Neural crest cell (in vitro differentiated cells): ENCODE measurements around the gene SLC44A4. TPM values are rescaled to one million over a fixed set of nuclear protein-coding genes. Genes with fewer than 3 reads are reported as not detected.

Experiments
- DNase-seq: peaks from one replicate; pipeline ENCODE4 v3.0.0; 2021; ENCODE audit warnings: low read depth, mixed read lengths, low spot score
- H3K27ac Mint-ChIP-seq: one replicate; pipeline ENCODE4 v1.8.0; 2021; ENCODE audit warnings: mild to moderate bottlenecking, mixed read lengths; ENCODE audit not compliant: unreplicated experiment
- H3K27me3 Mint-ChIP-seq: 2 replicates; pipeline ENCODE4 v1.8.0; 2021; ENCODE audit warnings: low read depth, mild to moderate bottlenecking, mixed read lengths
- H3K36me3 Mint-ChIP-seq: 2 replicates; pipeline ENCODE4 v1.8.0; 2021; ENCODE audit warnings: low read depth, mild to moderate bottlenecking, mixed read lengths
- H3K4me1 Mint-ChIP-seq: 2 replicates; pipeline ENCODE4 v1.8.0; 2021; ENCODE audit warnings: mixed read lengths
- H3K4me3 Mint-ChIP-seq: one replicate; pipeline ENCODE4 v1.8.0; 2021; ENCODE audit warnings: mild to moderate bottlenecking, mixed read lengths
- H3K9me3 Mint-ChIP-seq: 2 replicates; pipeline ENCODE4 v1.8.0; 2021; ENCODE audit warnings: mixed read lengths
- total RNA-seq: library from RNA; stranded (reverse); gene quantifications from 2 replicates; pipeline ENCODE4 v1.2.1, GENCODE V29; 2021
- TF ChIP-seq, protein P1 (sequence below): fragments of 200-600 bp; sonication (generic); conservative IDR thresholded peaks from 2 replicates; pipeline ENCODE4 v1.5.0; 2021; ENCODE audit warnings: antibody characterized with exemption, mild to moderate bottlenecking

The SLC44A4 gene
- total RNA-seq, 1 donor from 2014 or later, result 0.84 TPM

GRCh38 chr6:31886541-31886991 is 7.8 kb upstream of the SLC44A4 start:
- Mint-ChIP-seq H3K4me1 (peaks cover 6% of the 10 kb centered on the region), H3K36me3 (peaks cover 22% of the 10 kb centered on the region), H3K27ac (no peak overlapping the region), H3K27me3 (no peaks in the 10 kb centered on the region), H3K9me3 (no peaks in the 10 kb centered on the region), H3K4me3 (no peak overlapping the region)
- no peak for DNase-seq
- TF ChIP-seq, protein P1, sequence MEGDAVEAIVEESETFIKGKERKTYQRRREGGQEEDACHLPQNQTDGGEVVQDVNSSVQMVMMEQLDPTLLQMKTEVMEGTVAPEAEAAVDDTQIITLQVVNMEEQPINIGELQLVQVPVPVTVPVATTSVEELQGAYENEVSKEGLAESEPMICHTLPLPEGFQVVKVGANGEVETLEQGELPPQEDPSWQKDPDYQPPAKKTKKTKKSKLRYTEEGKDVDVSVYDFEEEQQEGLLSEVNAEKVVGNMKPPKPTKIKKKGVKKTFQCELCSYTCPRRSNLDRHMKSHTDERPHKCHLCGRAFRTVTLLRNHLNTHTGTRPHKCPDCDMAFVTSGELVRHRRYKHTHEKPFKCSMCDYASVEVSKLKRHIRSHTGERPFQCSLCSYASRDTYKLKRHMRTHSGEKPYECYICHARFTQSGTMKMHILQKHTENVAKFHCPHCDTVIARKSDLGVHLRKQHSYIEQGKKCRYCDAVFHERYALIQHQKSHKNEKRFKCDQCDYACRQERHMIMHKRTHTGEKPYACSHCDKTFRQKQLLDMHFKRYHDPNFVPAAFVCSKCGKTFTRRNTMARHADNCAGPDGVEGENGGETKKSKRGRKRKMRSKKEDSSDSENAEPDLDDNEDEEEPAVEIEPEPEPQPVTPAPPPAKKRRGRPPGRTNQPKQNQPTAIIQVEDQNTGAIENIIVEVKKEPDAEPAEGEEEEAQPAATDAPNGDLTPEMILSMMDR, result no peak

GRCh38 chr6:31884528-31885035 is 5.8 kb upstream of the SLC44A4 start:
- H3K4me3 Mint-ChIP-seq, result no peak overlapping the region
- TF ChIP-seq, protein P1, result no peak
- DNase-seq, result no peak
- no peaks in the 10 kb centered on the region for H3K9me3 Mint-ChIP-seq
- no peaks in the 10 kb centered on the region for H3K27me3 Mint-ChIP-seq
- H3K36me3 Mint-ChIP-seq, result peaks cover 19% of the 10 kb centered on the region
- H3K4me1 Mint-ChIP-seq, result peaks cover 6% of the 10 kb centered on the region
- H3K27ac Mint-ChIP-seq, result no peak overlapping the region

DNA sequence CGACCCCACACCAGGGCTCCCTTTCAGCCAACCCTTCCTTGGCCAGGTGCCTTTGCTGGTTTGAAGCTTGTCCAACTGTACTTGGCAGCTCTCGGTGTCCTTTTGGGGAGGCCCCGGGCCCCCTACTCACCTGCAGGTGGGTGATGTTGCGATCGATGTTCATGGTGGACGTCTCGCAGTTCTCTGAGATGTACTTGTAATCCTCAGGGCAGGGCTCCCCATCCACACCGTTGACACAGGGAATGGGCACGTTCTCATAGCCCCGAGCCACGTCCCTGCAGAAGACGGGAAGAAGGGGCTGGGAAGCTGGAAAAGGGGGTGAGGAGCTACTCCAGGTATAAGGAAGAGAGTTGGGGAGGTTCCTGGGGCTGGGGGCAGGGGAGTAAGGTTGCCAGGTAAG is 4.9 kb upstream of the SLC44A4 start:
- Mint-ChIP-seq H3K36me3 (peaks cover 16% of the 10 kb centered on the region), H3K27me3 (no peaks in the 10 kb centered on the region), H3K9me3 (no peaks in the 10 kb centered on the region), H3K4me1 (peaks cover 6% of the 10 kb centered on the region), H3K27ac (no peak overlapping the region), H3K4me3 (no peak overlapping the region)
- TF ChIP-seq, protein P1, result no peak
- DNase-seq, result no peak

DNA sequence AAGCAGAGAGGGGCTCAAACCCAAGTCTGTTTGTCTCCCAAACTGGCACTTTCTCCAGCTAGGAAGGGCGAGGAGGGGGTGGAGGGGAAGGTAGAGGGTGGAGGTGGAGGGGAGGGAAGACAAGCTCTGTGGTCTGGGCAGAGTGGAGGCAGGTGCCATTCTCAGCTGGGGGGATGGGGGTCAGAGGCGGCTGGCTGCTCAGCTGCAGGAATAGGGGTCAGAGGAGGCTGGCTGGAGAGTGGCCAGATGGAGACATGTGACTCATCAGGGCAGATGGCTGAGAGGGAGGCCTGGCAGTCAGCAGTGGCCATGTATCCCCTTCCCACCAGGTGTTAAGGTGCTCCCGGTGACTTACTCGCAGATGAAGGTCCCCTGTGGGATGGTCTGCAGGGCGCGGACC is 3.5 kb upstream of the SLC44A4 start:
- TF ChIP-seq, protein P1, result no peak
- peaks cover 16% of the 10 kb centered on the region for H3K36me3 Mint-ChIP-seq
- H3K27ac Mint-ChIP-seq, result no peak overlapping the region
- no peaks in the 10 kb centered on the region for H3K27me3 Mint-ChIP-seq
- H3K4me3 Mint-ChIP-seq, result no peak overlapping the region
- no peaks in the 10 kb centered on the region for H3K9me3 Mint-ChIP-seq
- peaks cover 6% of the 10 kb centered on the region for H3K4me1 Mint-ChIP-seq
- no peak for DNase-seq

GRCh38 chr6:31881136-31881859 is 2.5 kb upstream of the SLC44A4 start:
- Mint-ChIP-seq H3K9me3 (no peaks in the 10 kb centered on the region), H3K27me3 (no peaks in the 10 kb centered on the region), H3K4me3 (no peak overlapping the region), H3K27ac (no peak overlapping the region), H3K36me3 (peaks cover 16% of the 10 kb centered on the region), H3K4me1 (peaks cover 4% of the 10 kb centered on the region)
- TF ChIP-seq, protein P1, result no peak
- DNase-seq, result no peak
